Astrocyte of the spinal cord (primary cell): ENCODE measurements around the gene ZNRF2.

Experiments
- DNase-seq: peaks from one replicate; pipeline ENCODE4 v3.0.0; 2011; ENCODE audit warnings: low read depth, low spot score
- H3K4me3 ChIP-seq: 2 replicates; pipeline ENCODE4 v1.5.1; 2011; ENCODE audit warnings: low read depth, mild to moderate bottlenecking, low read length, moderate library complexity
- in situ Hi-C: cut with HindIII; loops from 2 replicates; pipeline ENCODE4 v1.10.0; 2017; ENCODE audit warnings: low sequenced_read_pairs
- TF ChIP-seq, protein P1 (sequence below): IDR thresholded peaks from 2 replicates; pipeline ENCODE4 v1.5.1; 2012; ENCODE audit warnings: low read depth, mild to moderate bottlenecking, low read length, inconsistent platforms

ZNRF2 gene

DNA sequence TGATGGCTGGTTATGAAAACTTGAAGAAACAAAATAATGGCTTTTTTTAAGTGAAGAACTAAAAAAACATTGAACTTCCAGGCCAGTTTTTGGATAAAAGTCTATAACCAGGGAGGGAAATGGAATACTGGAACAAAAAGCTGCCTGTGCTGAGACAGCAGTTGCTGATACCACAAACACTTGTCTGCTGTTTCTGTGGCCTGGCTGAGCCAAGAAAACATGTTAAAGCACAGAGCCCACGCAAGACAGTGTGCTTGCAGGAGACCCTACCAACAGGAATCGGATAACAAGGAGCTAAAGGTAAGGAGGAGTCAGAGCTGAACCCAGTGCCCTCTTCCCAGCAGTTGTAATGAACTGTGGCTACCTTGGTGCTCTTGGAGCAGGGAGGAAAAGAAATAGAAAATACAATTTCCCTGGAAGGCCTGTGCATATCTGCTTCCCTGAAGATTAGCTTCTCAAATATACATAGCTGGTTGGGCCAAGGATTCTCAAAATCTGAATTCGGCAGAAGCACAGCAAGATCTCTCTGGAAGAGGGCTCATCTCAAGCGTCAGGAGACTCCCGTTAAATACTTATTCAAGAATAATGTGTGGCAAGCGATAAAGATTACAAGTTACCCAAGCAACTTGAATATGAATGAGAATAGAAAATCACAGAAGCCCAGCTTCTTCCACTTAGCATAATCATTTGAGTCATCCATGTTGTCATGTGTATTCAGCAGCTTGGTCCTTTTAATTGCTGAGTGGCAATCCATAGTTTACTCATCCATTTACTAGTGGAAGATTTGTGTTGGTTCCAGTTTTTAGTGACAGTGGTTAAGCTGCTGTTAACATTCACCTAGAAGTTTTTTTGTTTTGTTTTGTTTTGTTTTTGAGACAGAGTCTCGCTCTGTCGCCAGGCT is 106.6 kb downstream of the ZNRF2 start:
- TF ChIP-seq, protein P1, sequence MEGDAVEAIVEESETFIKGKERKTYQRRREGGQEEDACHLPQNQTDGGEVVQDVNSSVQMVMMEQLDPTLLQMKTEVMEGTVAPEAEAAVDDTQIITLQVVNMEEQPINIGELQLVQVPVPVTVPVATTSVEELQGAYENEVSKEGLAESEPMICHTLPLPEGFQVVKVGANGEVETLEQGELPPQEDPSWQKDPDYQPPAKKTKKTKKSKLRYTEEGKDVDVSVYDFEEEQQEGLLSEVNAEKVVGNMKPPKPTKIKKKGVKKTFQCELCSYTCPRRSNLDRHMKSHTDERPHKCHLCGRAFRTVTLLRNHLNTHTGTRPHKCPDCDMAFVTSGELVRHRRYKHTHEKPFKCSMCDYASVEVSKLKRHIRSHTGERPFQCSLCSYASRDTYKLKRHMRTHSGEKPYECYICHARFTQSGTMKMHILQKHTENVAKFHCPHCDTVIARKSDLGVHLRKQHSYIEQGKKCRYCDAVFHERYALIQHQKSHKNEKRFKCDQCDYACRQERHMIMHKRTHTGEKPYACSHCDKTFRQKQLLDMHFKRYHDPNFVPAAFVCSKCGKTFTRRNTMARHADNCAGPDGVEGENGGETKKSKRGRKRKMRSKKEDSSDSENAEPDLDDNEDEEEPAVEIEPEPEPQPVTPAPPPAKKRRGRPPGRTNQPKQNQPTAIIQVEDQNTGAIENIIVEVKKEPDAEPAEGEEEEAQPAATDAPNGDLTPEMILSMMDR = no peak
- H3K4me3 ChIP-seq = no peak overlapping the region
- in situ Hi-C loops = no loop called here
- no peak for DNase-seq

DNA sequence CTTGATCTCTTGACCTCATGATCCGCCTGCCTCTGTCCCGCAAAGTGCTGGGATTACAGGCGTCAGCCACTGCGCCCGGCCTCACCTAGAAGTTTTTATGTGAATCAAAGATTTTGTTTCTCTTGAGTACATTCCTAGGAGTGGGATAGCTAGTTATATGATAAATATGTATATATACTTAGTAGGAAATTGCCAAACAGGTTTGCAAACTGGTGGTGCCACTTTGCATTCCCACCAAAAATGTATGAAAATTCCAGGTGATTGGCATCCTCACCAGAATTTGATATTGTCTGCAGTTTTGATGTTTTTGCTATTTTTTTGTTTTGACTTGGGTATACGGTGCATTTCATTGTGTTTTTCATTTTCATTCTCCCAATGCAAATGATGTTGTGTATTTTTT is 107.4 kb downstream of the ZNRF2 start:
- H3K4me3 ChIP-seq = no peak overlapping the region
- in situ Hi-C loops = no loop called here
- TF ChIP-seq, protein P1 = no peak
- no peak for DNase-seq

DNA sequence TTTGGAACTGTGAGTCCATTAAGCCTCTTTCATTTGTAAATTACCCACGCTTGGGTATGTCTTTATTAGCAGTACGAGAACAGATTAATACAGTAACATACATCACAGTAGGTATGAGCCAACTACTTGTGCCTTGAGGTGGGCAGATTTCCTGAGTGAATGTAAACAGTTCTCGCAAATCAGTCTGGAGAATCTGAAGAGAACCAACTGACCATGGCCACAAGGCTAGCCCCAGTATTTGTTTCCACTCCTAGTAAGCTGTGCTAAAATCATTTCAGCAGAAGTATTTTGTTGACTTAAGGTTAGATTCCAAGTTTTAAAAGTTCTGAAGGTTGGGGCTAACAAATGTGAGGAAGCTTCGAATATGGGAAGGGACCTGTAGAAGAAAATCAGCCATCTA is 111.3 kb downstream of the ZNRF2 start:
- H3K4me3 ChIP-seq = no peak overlapping the region
- DNase-seq = no peak
- TF ChIP-seq, protein P1 = no peak
- in situ Hi-C loops = no loop called here

DNA sequence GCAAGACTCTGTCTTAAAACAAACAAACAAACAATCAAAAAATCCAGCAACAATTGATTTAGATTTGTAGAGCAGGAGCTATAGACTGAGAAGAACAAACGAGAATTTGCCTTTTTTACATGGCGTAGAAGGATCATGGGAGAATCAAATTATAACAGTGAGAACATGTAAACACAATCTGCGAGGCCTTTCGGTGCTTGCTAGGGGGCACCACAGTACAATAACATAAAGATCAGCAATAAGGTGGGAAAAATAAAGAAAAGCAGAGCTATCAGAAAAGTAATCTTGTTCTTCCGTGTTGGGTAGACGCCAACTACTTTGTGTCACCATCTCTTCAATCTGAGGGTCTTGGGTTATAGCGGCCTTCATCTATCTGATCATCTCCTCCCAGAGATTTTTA is 112.0 kb downstream of the ZNRF2 start:
- H3K4me3 ChIP-seq = no peak overlapping the region
- in situ Hi-C loops = no loop called here
- TF ChIP-seq, protein P1 = peak; percentile 19
- no peak for DNase-seq

DNA sequence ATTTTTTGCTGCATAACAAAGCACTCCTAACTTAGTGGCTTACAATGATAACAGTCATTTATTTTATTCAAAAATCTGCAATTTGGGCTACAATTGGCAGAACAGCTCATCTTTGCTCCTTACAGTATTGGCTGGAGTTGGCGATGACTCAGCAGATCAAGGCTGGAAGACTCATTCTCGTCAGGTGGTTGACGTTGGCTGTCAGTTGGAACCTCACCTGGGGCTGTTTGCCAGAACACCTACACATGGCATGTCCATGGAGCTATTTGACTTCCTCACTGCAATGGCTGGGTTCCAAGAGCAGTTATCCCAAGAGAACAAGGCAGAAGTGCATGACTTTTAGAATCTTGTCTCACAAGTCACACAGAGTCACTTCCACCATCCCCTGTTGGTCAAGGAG is 119.1 kb downstream of the ZNRF2 start:
- DNase-seq = no peak
- in situ Hi-C loops = no loop called here
- no peak overlapping the region for H3K4me3 ChIP-seq
- TF ChIP-seq, protein P1 = no peak

DNA sequence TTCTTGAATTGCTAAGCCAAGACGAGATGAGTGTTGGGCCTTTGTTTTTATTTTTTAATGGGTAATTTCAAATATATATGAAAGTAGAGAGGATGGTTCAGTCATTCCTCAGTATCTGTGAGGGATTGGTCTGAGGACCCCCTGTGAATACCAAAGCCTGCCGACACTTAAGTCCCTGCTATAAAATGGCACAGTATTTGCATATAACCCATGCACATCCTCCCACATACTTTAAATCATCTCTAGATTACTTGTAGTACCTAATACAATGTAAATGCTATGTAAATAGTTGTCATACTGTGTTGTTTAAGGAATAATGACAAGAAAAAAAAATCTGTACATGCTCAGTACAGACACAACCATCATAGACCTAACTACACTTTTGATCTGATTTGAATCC is 120.8 kb downstream of the ZNRF2 start:
- in situ Hi-C loops = no loop called here
- H3K4me3 ChIP-seq = no peak overlapping the region
- TF ChIP-seq, protein P1 = no peak
- no peak for DNase-seq
